ENCODE data around the gene ZFP30. TPM values are rescaled to one million over a fixed set of nuclear protein-coding genes. Genes with fewer than 3 reads are reported as not detected.
"Not testable (repeated sequence)": the region's sequence is repeated elsewhere in the genome, so short reads cannot be mapped to it uniquely, and the experiment has no call there.

ZFP30 gene
- 16.0 TPM for total RNA-seq

GRCh38 chr19:37655301-37655688 is at the start of gene ZFP30:
ZFP30 (minus strand) TSS chr19:37655465; CDS start chr19:37647822, 7,643 bp downstream.
- DNase-seq (ENCODE audit: low spot score) = peak; percentile 89

GRCh38 chr19:37699057-37699456 is 43.8 kb upstream of the ZFP30 start:
- no peak for DNase-seq (ENCODE audit: low spot score)

- DNase-seq (ENCODE audit: low spot score) = no peak
These were observed 43.0 kb upstream of the ZFP30 start for GRCh38 chr19:37698216-37698615.

- no peak for DNase-seq (ENCODE audit: low spot score)
These were observed 40.1 kb upstream of the ZFP30 start for GRCh38 chr19:37695144-37695899.

GRCh38 chr19:37692956-37693620 is 37.8 kb upstream of the ZFP30 start:
- DNase-seq (ENCODE audit: low spot score) = no peak

GRCh38 chr19:37691881-37692504 is 36.7 kb upstream of the ZFP30 start:
- peak; percentile 77 for DNase-seq (ENCODE audit: low spot score)

- DNase-seq (ENCODE audit: low spot score) = no peak
These were observed 28.3 kb upstream of the ZFP30 start for GRCh38 chr19:37683520-37683919.

GRCh38 chr19:37669450-37669914 is 14.2 kb upstream of the ZFP30 start:
- no peak for DNase-seq (ENCODE audit: low spot score)

GRCh38 chr19:37657157-37657556 is 1.9 kb upstream of the ZFP30 start:
- DNase-seq (ENCODE audit: low spot score) = not testable (repeated sequence)

- peak; percentile 85 for DNase-seq (ENCODE audit: low spot score)
These were observed 565 bp upstream of the ZFP30 start for GRCh38 chr19:37655689-37656371.

GRCh38 chr19:37654629-37655300 is 500 bp downstream of the ZFP30 start:
- peak; percentile 11 for DNase-seq (ENCODE audit: low spot score)

- no peak for DNase-seq (ENCODE audit: low spot score)
These were observed 1.1 kb downstream of the ZFP30 start for GRCh38 chr19:37654118-37654517.

- DNase-seq (ENCODE audit: low spot score) = no peak
These were observed 19.9 kb downstream of the ZFP30 start for GRCh38 chr19:37635076-37636056.

- peak; percentile 73 for DNase-seq (ENCODE audit: low spot score)
These were observed 60.3 kb downstream of the ZFP30 start for GRCh38 chr19:37594982-37595382.

- DNase-seq (ENCODE audit: low spot score) = peak; percentile 96
These were observed 60.8 kb downstream of the ZFP30 start, which contains the start of the genes ZNF540 and ZNF571 for GRCh38 chr19:37594304-37594981. ZNF540 (plus strand) TSS chr19:37594876; CDS start chr19:37598448, 3,572 bp downstream. ZNF571 (minus strand) TSS chr19:37594792; CDS start chr19:37586676, 8,116 bp downstream.

GRCh38 chr19:37593996-37594303 is 61.3 kb downstream of the ZFP30 start:
- no peak for DNase-seq (ENCODE audit: low spot score)

- DNase-seq (ENCODE audit: low spot score) = no peak
These were observed 71.9 kb downstream of the ZFP30 start for GRCh38 chr19:37583340-37583739.

GRCh38 chr19:37572203-37572602 is 83.1 kb downstream of the ZFP30 start:
- DNase-seq (ENCODE audit: low spot score) = no peak

- DNase-seq (ENCODE audit: low spot score) = no peak
These were observed 89.9 kb downstream of the ZFP30 start for GRCh38 chr19:37565370-37565669.

Data from mucosa of gallbladder (tissue), 1 donor.